ENCODE results near the gene FAF1. TPM values are rescaled to one million over a fixed set of nuclear protein-coding genes. Genes with fewer than 3 reads are reported as not detected.

FAF1 gene
- total and polyA plus RNA-seq, 4 donors, result 8.6 to 45.0 (median 18.2) TPM

DNA sequence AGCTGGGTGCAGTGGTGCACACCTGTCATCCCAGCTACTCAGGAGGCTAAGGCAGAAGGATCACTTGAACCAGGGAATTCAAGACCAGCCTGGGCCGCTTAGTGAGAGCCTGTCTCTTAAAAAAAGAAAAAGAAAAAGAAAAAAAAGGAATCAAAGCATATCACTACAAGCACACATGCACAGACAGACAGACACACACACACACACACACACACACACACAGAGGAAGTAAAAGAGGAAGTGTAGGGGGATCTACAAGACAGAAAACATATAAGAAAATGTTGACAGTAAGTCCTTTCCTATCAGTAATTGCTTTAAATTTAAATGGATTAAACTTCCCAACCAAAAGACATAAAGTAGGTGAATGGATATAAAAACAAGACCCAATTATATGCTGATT lies 180.3 kb downstream of the FAF1 start:
- TF ChIP-seq FOXA2 (IDR thresholded peaks at IDR 0.05) (no peak), HNF4A (conservative IDR thresholded peaks at IDR 0.05) (no peak), EGR1 (IDR thresholded peaks at IDR 0.05; ENCODE audit: low read depth in 2 of 2) (no peak), RXRA (IDR thresholded peaks at IDR 0.05) (no peak), ZBTB33 (IDR thresholded peaks at IDR 0.05) (no peak), SP1 (IDR thresholded peaks at IDR 0.05) (no peak)
- WGBS, result 93% methylated on average over 1 of the region's 1 CpG
- Histone ChIP-seq H3K4me1 (ENCODE audit: control insufficient read depth in 4 of 4, insufficient read depth in 4 of 4, low read length in 3 of 4) (peaks cover 0 to 5% (median 1%) of the 10 kb centered on the region in 4 donors), H3K36me3 (ENCODE audit: control insufficient read depth in 4 of 4, insufficient read depth in 3 of 4, low read depth in 1 of 4, low read length in 3 of 4) (peaks cover 4 to 8% (median 5%) of the 10 kb centered on the region in 4 donors), H3K4me3 (ENCODE audit: low read depth in 1 of 3, low read length in 3 of 3) (no peak overlapping the region), H3K9me3 (ENCODE audit: control insufficient read depth in 4 of 4, low read length in 3 of 4) (no peaks in the 10 kb centered on the region), H3K9ac (ENCODE audit: low read depth in 1 of 2, low read length in 2 of 2) (no peak overlapping the region), H3K27me3 (ENCODE audit: control insufficient read depth in 4 of 4, insufficient read depth in 4 of 4, low read length in 3 of 4) (no peaks in the 10 kb centered on the region), H3K27ac (ENCODE audit: low read depth in 1 of 2, low read length in 2 of 2) (no peak overlapping the region)
- DNase-seq (ENCODE audit: low spot score), result no peak

GRCh38 chr1:50775740-50776139 lies 184.3 kb downstream of the FAF1 start:
- 92% methylated on average over 1 of the region's 1 CpG for WGBS
- Histone ChIP-seq H3K4me1 (ENCODE audit: control insufficient read depth in 4 of 4, insufficient read depth in 4 of 4, low read length in 3 of 4) (peaks cover 0 to 5% (median 1%) of the 10 kb centered on the region in 4 donors), H3K27ac (ENCODE audit: low read depth in 1 of 2, low read length in 2 of 2) (no peak overlapping the region), H3K4me3 (ENCODE audit: low read depth in 1 of 3, low read length in 3 of 3) (no peak overlapping the region), H3K9me3 (ENCODE audit: control insufficient read depth in 4 of 4, low read length in 3 of 4) (no peaks in the 10 kb centered on the region), H3K36me3 (ENCODE audit: control insufficient read depth in 4 of 4, insufficient read depth in 3 of 4, low read depth in 1 of 4, low read length in 3 of 4) (peaks cover 4 to 6% (median 5%) of the 10 kb centered on the region in 4 donors), H3K9ac (ENCODE audit: low read depth in 1 of 2, low read length in 2 of 2) (no peak overlapping the region), H3K27me3 (ENCODE audit: control insufficient read depth in 4 of 4, insufficient read depth in 4 of 4, low read length in 3 of 4) (no peaks in the 10 kb centered on the region)
- no peak for DNase-seq (ENCODE audit: low spot score)
- TF ChIP-seq REST (IDR thresholded peaks at IDR 0.05), result no peak
- TF ChIP-seq EGR1 (IDR thresholded peaks at IDR 0.05; ENCODE audit: low read depth in 2 of 2), result no peak
- TF ChIP-seq NR2F2 (IDR thresholded peaks at IDR 0.05), result no peak
- TF ChIP-seq SP1 (IDR thresholded peaks at IDR 0.05), result no peak
- TF ChIP-seq, protein P1, sequence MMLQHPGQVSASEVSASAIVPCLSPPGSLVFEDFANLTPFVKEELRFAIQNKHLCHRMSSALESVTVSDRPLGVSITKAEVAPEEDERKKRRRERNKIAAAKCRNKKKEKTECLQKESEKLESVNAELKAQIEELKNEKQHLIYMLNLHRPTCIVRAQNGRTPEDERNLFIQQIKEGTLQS (IDR thresholded peaks at IDR 0.05), result no peak
- no peak for TF ChIP-seq RXRA (IDR thresholded peaks at IDR 0.05)
- TF ChIP-seq, protein P2, sequence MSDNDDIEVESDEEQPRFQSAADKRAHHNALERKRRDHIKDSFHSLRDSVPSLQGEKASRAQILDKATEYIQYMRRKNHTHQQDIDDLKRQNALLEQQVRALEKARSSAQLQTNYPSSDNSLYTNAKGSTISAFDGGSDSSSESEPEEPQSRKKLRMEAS (IDR thresholded peaks at IDR 0.05), result no peak
- no peak for TF ChIP-seq TAF1 (conservative IDR thresholded peaks at IDR 0.05)
- TF ChIP-seq HNF4G (IDR thresholded peaks at IDR 0.05), result no peak
- no peak for TF ChIP-seq FOXA1 (IDR thresholded peaks at IDR 0.05)
- TF ChIP-seq RAD21 (IDR thresholded peaks at IDR 0.05), result no peak
- TF ChIP-seq GABPA (IDR thresholded peaks at IDR 0.05 in 1 of 2, conservative IDR thresholded peaks at IDR 0.05 in 1 of 2), result no peak
- TF ChIP-seq FOXA2 (IDR thresholded peaks at IDR 0.05), result no peak

Measured in liver (tissue), 9 donors.